Fibroblast of skin of right biceps (primary cell): ENCODE data around the gene MRM3.
"Not testable (repeated sequence)": the region's sequence is repeated elsewhere in the genome, so short reads cannot be mapped to it uniquely, and the experiment has no call there.

Source experiments
- DNase-seq: peaks from one replicate; pipeline ENCODE4 v3.0.0-alpha.2; 2013

Gene MRM3

DNA sequence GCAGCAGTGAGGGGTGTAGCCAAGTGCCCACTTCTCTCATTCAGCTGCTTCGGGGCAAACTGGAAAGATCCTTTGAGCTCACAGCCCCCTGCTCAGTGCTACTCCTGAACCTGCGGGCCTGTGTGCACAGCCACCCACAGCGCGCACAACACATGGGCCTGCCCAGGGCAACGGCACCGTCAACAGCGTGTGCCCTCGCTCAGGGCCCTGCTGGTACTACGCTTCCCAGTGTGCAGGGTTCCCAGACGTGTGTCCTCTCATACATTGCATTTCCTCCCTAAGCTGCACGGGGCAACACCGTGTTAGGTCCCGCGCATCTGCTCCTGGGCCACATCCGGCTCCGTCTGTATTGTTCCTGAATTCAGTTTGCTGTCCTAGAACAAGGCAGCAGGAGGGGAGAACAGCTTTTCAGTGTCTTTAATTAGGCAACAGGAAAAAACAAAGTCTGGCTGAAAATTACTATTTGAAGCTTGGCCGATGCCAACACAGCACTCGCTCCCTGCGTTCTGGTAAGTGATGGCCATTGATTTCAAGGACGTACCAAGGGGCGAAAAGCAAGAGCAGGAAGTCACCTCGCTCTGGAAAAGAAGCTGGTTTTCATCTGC, 15.2 kb downstream of the MRM3 start:
- no peak for DNase-seq

- DNase-seq = no peak
These were observed 16.1 kb downstream of the MRM3 start for GRCh38 chr17:798246-798645.

DNA sequence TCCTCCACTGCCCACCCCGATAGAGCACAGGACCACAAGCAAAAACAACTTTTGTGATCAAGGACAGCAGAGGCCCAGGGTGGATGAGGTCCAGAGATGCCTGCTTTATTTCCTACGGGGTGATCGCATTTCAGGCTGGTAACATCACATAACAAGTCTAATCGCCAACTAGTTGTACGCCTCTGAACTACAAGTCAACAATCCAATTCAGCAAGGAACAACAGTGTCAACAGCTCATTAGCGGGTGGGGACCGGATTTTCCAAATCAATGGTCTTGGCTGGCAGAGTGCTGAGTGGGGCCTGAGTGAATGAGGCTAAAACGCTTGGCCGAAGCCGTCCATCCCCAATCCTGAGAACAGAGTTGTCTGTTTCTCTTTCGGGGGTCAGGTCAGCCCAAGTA, 17.1 kb downstream of the MRM3 start:
- DNase-seq = no peak

- no peak for DNase-seq
These were observed 18.5 kb downstream of the MRM3 start for GRCh38 chr17:800446-801242.

DNA sequence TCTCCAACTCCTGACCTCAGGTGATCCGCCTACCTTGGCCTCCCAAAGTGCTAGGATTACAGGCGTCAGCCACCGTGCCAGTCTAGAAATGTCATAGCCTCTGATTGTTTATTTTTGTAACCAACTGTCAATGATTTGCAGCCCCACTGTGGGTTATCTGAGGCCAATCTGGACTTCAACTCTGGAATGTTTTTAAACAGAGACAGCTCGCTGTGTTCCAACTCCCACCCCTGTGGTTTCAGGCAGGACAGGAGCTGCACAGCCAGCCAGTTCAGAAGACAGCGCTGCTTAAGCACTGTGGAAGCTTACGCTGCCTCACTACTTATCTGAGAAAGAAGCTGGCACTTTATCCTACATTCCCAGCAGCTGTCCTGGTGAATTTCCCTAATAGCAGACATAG, 19.5 kb downstream of the MRM3 start:
- no peak for DNase-seq

DNA sequence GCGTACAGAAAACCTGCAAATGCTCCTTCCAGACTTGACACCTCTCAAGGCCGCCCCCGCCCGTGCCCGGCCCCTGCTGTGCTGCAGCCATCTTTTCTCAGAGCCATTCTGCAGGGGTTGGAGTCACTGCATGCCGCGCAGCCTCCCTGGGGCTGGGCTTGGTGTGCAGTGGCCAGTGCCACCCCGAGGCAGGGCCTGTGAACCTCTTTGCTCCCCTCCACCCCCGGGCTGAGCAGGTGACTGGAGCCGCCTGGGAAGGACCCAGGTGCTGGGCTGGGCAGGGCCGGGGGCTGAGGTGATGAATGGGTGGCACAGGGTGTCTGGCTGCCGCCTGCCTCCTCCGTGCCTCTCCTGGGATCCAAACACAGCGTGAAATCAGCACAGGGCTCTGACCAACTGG, 20.3 kb downstream of the MRM3 start:
- DNase-seq = no peak

GRCh38 chr17:802901-803881, 21.0 kb downstream of the MRM3 start:
- DNase-seq = no peak

DNA sequence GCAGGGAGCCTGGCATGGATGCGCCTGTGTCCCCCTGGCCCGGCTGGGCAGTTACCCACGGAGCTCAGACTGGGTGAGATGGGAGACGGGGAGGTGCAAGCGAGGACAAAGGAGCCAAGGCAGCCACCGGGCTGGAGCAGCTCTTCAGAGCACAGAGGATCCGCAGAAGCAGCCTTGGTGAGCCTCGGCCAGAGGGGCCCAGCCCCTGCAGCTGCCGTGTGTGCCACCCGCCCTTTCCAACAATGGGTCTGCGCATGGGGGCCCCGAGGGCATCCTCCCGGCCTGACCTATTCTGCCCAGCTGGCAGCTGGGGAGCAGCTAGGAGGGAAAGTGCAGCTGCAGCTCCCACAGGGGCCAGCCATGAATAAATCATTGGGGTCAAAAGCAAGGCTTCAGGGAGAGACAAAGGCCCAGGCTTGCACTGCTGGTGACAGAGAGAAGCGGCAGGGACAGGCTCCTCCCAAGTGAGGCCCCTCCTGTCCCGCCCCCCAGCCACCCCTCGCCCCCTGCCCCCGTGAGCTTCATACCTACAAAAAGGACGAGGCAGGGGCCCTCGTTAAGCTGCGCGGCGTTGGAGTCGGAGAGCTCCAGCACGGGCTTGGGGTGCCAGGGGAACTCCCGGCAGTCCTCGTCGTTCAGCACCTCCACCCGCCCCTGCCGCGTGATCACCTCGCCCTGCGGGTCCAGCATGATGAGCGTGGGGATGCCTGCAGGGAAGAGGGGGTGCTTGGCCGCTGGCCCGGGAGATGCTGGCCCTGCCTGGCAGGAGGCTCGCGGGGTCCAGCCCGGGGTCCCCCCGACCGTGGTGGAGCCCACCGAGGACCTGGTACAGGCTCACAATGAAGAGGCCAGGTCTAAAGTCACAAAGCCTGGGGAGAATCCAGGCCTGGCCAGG, 22.6 kb downstream of the MRM3 start:
- DNase-seq = no peak

DNA sequence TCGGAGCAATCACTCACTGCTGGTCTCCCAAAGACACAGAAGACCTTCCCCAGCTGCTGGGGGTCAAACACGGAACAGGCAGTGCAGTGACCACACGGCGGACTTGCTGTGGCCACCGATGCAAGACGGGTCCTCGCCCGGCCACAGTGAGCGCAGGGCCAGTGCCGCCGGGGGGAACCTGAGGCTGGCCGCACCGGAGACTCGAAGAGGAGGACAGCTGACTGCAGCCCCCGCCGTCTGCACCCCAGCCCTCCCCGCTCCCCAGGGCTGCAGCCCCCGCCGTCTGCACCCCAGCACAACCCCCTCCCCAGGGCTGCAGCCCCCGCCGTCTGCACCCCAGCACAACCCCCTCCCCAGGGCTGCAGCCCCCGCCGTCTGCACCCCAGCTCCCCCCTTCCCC, 23.7 kb downstream of the MRM3 start:
- DNase-seq = not testable (repeated sequence)

DNA sequence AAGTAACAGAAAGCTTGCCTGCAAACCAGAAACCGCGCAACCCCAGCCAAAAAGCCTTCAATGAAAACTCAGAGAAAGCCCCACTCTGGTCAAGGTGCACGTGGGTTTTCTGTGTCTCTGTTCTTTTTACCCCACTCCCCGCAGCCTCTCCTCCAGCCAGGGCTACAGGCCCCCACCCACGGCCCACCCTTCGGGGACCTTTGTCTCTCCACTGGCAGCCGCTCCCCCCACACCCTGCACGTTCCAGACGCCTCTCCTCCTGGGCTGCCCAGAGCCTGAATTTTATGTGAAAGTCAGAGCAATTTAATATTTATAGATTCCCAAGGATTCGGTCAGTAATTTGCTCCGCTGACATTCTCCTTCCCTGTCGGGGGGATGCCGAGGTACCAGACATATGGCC, 24.2 kb downstream of the MRM3 start:
- no peak for DNase-seq

DNA sequence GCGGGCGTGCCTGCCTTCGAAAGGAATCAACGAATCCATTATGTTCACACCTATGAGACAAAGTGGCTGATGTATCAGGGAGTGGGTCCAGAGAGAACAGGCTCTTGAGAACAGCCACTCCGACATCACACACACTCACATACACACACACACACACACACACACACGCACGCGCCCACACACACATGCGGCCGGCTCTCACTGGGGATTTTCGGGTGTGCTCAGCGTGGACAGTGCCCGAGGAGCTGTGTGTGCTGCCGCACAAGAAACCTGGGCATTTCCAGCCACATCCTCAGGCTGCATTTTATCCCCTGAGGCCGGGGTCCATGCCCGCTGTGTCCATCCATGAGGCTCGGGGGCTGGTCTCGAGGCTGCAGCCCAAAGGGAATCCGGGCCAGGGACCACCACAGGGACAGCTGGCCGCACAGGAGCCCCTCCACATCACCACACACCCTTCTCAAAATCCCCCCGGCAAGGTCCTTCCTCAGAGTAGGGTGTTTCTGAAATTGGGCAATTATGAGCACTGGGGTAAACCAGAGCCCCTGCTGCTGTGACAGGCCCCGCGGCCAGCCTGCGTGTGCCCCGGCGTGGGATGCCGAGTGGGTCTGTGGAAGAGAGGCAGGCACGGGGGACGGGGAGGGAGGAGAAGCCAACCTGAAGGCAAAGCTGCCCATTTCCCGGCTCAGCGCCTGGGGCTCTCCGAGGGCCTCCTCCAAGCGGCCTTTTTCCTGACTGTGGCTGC, 24.8 kb downstream of the MRM3 start:
- no peak for DNase-seq

- no peak for DNase-seq
These were observed 25.6 kb downstream of the MRM3 start for GRCh38 chr17:807523-808294.

- DNase-seq = no peak
These were observed 29.1 kb downstream of the MRM3 start for GRCh38 chr17:811051-811784.

GRCh38 chr17:812638-813204, 30.6 kb downstream of the MRM3 start:
- DNase-seq = no peak

GRCh38 chr17:814371-814770, 32.2 kb downstream of the MRM3 start:
- DNase-seq = no peak

GRCh38 chr17:819251-819650, 37.1 kb downstream of the MRM3 start:
- DNase-seq = no peak

DNA sequence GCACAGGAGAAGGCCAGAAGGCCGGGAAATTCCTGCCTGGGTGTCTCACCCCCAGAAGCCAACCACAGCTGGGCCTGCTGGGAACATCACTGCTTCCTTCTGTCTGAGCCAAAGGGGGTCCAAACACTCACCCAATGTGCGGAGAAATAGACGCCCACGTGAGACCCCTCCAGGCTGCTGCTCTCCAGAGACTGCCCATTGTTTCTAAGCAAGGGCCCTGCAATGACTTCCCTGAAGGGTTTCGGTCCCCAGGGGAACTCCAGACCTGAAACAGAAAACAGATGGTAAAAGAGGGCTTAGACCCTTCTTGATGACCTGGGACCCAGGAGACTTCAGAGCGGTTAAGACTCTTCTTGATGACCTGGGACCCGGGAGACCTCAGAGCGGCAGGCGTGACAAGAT, 41.3 kb downstream of the MRM3 start:
- DNase-seq = no peak

GRCh38 chr17:824378-824777, 42.2 kb downstream of the MRM3 start:
- DNase-seq = no peak

DNA sequence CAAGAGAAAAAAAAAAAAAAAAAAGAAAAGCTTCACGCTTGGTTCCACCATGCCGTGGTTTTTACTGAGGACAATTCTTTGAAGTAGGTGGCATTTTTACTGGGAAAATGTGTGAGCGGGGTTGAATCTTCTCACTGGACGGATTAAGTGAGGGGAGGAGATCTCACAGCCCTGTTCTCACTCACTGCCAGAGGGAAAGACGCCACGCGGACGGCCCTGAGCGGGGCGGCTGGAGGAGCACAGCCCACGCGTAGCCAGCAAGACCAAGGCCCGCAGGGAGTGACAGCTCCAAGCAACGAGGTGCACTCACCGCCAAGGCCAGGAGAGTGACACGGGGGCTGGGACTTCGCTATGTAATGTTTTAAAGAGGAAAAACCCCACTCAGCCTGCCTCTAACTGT, 43.1 kb downstream of the MRM3 start:
- no peak for DNase-seq

DNA sequence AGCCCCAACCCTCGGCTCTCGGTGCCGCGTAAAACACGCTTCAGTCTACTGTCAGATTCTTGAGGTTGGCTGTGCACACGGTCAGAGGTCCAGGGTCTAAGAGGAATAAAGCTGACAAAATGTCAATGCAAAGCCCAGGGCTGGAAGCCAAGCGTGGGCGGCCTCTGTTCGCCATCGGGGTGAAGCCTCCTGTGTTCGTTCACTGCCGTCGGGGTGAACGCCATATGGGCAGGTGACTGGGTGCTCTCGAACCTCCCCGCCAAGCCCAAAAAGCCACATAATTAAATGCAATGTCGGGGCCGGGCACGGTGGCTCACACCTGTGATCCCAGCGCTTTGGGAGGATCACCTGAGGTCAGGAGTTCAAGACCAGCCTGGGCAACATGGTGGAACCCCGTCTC, 44.6 kb downstream of the MRM3 start:
- no peak for DNase-seq
